VCaP (cell line): Measurements from ENCODE around the gene FPGS.

Experiments
- H3K27ac ChIP-seq: fragments of 450-650 bp; 2 replicates; pipeline ENCODE4 v1.5.1; 2017
- TF ChIP-seq, protein P1 (sequence below): fragments of 450-650 bp; conservative IDR thresholded peaks from 2 replicates; pipeline ENCODE4 v1.5.1; 2017; ENCODE audit warnings: mild to moderate bottlenecking, moderate library complexity

FPGS gene

DNA sequence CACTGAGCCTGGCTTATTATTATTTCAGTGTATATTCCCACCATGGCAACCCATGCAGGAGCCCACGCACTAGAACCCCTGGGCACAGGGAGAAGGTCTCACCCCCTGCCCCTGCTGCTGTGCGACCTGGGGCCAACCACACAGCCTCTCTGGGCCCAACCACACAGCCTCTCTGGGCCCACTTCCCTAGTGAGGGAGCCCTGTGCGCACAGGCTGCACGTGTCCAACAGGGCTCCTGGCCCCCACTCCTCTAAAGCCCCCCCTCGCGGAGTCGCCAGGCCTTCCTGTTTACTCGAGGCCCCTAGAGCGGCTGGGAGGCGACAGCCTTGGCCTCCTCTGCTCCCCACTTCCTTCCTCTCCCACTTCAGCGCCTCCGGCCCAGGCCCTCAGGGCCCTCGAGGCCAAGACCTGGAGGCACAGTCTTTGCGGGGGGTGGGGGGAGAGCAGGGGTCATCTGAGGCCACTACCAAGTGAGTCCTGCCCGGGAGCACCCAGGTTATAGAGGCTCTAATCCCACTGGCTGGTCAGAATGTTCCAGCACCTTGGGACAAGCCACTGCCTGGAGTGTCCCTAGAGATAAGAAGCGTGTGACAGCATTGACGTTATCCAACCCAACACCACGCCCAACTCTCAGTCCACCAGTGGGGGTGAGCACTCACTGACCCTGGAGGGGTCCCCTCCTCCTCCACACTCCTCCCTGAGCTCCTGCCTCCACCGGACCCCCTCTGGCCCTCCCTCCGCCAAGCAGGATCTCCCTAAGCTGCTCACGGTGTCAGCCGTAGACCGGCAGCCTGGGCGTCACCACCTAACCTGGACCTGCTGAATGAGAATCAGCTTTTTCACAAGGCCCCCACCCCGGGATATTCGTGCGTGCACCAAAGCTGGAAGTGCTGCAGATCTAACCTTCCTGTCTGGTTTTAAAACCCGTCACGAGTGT lies 59.7 kb downstream of the FPGS start:
- TF ChIP-seq, protein P1, sequence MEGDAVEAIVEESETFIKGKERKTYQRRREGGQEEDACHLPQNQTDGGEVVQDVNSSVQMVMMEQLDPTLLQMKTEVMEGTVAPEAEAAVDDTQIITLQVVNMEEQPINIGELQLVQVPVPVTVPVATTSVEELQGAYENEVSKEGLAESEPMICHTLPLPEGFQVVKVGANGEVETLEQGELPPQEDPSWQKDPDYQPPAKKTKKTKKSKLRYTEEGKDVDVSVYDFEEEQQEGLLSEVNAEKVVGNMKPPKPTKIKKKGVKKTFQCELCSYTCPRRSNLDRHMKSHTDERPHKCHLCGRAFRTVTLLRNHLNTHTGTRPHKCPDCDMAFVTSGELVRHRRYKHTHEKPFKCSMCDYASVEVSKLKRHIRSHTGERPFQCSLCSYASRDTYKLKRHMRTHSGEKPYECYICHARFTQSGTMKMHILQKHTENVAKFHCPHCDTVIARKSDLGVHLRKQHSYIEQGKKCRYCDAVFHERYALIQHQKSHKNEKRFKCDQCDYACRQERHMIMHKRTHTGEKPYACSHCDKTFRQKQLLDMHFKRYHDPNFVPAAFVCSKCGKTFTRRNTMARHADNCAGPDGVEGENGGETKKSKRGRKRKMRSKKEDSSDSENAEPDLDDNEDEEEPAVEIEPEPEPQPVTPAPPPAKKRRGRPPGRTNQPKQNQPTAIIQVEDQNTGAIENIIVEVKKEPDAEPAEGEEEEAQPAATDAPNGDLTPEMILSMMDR: no peak
- no peak overlapping the region for H3K27ac ChIP-seq

GRCh38 chr9:127863191-127863621 lies 60.5 kb downstream of the FPGS start:
- TF ChIP-seq, protein P1: no peak
- H3K27ac ChIP-seq: no peak overlapping the region
